ENCODE data around the gene GNA14.
"Not testable (repeated sequence)": the region's sequence is repeated elsewhere in the genome, so short reads cannot be mapped to it uniquely, and the experiment has no call there.

GNA14 gene

DNA sequence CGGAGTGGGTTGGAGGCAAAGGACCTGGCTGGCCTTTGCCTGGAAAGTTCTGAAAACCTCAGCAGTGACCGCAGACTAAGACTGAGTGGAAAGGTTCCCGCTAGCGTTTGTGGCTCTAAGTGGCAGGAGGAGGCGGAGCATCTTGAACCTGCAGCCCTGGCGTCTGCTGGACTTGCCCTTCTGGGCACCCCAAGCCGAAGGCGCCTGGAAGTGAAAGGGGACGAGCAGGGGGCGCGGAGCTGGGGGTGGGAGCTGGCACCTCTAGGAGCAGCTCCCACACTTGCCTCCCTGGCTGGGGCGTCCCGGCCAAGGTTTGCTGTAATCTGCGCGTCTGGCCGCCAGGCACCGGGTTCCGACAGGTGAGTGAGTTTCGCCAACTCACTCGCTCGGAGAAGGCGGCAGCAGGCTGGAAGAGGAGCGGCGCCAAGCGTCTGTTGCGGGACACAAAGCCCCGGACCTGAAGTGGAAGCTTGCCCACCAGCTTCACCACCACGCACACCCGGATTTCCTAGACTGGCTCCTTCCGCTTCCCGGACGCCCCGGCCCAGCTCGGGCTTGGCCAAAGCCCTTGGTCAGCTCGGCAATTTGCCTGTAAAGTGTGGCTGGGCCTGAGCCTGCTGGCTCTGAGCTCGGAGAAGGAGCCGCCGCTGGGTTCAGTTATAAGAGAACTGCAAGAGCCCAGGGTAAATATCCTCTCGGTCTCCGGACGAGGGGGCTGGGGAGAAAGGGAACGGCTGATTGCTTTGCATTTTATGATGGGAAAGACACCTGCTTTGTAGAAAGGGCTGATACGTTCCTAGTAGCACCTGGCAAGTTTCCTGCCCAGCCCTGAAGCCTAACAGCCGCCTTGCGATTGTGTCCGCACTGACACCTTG is at the start of gene GNA14:
TSS of gene GNA14 (minus strand) at position 89 of the 875 bp plus-strand sequence. CDS start 529 bp downstream, outside the sequence.
- DNase-seq = peak; percentile 34

DNA sequence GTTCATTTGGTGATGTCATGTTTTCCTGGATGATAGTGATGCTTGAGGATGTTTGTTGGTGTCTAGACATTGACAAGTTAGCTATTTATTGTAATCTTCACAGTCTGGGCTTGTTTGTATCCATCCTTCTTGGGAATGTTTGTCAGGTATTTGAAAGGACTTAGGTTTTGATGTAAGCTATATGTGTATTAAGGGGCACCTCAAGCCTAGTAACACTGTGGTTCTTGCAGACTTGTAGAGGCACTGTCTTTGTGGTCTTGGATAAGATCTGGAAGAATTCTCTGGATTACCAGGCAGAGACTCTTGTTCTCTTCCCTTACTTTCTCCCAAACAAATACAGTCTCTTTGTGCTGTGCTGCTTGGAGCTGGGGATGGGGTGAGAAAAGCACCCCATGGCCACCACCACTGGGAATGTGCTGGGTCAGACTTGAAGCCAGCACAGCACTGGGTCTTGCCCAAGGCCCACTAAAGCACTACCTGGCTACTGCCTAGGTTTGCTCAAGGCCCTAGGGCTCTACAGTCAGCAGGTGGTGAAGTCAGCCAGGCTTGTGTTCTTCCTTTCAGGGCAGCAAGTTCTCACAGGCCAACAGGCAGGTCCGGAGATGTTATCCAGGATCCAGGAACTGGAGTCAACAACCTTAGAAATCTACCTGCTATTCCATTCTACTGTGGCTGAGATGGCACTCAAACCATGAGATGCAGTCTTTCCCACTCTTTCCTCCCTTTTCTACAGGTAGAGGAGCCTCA is 49.3 kb upstream of the GNA14 start:
- no peak for DNase-seq

DNA sequence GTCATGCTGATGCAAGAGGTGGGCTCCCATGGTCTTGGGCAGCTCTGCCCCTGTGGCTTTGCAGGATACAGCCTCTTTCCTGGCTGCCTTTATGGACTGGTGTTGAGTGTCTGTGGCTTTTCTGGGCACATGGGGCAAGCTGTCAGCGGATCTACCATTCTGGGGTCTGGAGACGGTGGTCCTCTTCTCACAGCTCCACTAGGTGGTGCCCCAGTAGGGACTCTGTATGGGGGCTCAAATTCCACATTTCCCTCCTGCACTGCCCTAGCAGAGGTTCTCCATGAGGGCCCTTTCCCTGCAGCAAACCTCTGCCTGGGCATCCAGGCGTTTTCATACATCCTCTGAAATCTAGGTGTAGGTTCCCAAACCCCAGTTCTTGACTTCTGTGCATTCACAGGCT is 42.6 kb upstream of the GNA14 start:
- DNase-seq = not testable (repeated sequence)

DNA sequence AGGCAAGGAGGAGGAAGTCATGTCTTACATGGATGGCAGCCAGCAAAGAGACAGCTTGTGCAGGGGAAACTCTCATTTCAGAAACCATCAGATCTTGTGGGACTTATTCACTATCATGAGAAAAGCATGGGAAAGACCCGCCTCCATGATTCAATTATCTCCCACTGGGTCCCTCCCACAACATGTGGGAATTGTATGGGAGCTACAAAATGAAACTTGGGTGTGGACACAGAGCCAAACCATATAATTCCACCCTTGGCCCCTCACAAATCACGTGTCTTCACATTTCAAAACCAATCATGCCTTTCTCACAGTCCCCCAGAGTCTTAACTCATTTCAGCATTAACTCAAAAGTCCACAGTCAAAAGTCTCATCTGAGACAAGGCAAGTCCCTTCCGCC is 42.0 kb upstream of the GNA14 start:
- not testable (repeated sequence) for DNase-seq

DNA sequence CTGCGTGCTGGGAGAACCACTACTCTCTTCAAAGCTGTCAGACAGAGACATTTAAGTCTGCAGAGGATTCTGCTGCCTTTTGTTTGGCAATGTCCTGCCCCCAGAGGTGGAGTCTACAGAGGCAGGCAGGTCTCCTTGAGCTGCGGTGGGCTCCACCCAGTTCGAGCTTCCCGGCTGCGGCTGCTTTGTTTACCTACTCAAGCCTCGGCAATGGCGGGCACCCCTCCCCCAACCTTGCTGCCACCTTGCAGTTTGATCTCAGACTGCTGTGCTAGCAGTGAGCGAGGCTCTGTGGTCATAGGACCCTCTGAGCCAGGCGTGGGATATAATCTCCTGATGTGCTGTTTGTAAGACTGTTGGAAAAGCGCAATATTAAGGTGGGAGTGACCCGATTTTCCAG is 39.6 kb upstream of the GNA14 start:
- DNase-seq = not testable (repeated sequence)

DNA sequence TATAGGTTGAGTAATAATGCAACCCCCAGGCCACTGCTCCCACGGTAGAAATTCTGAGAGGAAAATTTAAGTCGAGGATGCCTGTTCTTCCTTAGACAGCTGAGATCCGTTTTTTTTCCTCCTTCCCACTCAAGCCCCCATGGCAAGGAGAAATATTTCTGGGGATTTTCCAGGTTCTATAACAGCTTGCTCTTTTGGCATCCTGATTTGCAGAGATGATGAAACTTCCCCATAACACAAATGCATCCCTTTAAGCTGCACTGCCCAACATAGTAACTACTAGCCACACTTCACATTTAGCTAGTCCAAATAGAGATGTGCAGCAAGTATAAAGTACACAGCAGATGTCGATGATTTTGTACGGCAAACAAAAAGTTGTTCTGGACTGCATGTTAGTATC is 32.5 kb upstream of the GNA14 start:
- DNase-seq = no peak

DNA sequence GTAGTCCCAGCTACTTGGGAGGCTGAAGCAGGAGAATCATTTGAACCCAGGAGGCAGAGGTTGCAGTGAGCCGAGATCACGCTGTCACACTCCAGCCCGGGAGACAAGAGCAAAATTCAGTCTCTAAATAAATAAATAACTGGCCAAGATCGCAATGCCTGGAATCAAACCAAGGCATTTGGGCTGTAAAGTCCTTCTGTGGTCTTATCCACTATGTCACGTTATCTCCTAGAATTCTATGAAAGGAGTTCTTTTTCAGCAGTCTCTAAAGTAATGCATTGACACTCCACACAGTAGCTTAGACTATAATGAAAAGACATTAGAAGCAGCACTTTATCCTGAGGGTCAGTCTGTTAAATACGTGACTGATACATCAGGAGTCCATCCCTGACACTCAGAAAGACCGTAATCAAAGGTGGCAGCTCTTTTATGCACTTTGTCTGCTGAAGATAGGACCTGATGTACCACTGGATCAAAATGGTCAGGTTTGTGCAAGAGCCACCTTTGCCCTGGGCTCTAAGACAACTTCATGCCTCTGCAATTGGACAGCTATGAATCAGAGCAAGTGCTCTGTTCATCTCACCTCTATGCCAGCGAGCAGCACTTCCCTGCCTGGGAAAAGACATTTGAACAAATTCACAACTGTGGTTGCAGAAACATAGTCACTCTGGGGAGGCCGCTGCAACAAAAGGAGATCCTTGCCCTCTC is 31.7 kb upstream of the GNA14 start:
- no peak for DNase-seq

DNA sequence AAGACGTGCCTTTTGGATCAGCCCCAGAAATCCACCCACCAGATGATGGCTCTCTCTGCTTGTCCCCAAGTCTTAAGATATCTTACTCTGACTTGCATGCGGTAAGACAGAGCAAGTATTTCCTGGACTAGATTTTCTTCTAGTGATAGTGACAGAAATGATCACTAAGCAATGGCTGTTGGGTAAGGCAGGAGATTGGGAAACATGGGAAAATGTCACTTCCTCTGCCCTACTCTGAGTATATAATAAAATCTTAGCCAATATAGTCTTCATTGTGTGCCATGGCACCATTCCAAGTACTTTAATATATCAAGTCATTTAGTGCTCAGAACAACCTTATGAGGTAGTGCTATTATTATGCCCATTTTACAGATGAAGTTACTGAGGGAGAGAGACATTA is 31.0 kb upstream of the GNA14 start:
- DNase-seq = no peak

DNA sequence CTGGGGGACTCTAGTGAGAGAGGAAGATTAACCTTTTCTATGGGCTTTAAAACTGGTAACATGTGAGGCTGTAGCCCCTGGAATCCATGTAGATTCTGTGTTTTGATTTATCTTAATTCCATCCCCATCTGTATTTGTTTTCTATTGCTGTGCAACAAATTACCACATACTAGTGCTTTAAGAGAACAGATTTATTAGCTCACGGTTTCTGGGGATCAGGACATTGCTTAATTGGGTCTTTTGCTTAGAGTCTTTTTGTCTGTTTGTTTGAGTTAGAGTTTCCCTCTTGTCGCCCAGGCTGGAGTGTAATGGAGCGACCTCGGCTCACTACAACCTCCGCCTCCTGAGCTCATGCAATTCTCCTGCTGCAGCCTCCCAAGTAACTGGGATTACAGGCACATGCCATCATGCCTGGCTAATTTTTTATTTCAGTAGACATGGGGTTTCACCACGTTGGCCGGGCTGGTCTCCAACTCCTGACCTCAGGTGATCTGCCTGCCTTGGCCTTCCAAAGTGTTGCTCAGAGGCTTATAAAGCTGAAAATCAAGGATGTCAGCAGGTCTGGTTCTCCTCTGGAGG is 29.9 kb upstream of the GNA14 start:
- DNase-seq = no peak

DNA sequence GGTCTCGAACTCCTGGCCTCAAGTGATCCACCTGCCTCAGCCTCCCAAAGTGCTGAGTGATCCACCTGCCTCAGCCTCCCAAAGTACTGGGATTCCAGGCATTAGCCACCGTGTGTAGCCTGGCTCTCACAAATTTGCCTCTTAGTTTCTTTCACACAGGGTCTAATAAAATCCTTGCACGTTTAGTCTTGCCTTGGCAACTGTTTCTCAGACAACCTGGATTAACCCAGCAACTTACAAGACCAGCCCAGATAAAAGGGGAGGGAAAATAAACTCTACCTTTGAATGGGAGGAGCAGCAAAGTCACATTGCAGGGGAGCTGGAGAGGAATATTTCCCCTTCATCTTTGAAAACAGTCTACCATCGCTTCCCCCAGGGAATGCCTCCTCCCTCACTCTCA is 29.3 kb upstream of the GNA14 start:
- DNase-seq = no peak

DNA sequence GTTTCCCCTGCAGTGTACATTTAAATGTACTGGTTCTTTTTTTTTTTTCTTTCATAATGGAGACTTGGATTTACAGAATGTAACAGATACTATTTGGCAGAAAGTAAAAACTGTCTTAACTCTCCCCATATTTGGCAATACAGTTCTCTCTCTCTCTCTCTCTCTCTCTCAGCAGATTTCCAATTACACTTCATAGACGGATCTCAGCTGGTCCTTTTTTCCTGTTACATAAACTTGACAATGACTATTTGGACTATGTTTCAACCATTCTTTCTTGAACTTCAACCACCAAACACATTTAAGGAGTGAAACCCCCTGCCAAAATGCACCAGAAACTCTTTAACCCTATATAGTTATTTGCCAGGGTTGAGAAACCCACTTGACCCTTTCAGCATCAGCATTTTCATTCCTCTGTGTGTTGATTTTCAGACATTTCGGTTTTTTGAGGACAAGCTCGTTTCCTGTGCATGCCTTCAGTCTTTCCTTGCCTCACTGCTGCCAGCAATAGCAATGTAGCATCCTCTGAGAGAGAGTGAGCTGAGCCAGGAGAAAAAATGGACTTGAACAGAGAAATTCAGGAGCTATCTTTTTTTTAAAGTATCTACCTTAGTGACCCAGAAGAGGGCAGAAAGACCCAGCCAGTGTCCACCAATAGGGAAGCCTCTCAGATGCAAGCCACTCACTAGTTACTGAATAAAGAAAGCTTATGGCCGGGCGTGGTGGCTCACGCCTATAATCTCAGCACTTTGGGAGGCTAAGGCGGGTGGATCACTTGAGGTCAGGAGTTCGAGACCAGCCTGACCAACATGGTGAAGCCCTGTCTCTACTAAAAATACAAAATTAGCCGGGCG is 26.0 kb upstream of the GNA14 start:
- no peak for DNase-seq

DNA sequence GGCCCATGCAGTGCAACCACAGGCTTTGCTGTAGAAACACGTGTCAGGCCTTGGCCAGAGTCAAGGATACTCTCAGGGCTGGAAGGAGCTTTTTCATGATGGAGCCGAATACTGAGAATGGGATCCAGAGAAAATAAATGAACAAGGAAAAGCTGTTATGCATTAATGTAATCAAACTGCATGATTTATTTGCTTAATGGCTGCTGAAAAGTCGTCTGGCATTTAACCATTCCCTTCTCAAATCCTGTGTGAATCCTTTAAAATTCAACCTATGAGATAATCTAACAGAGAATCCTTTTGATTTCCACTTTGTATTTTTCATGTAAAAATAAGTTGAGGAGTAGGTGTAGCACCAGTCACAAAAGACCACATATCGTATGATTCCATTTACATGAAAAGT is 24.1 kb upstream of the GNA14 start:
- DNase-seq = no peak

DNA sequence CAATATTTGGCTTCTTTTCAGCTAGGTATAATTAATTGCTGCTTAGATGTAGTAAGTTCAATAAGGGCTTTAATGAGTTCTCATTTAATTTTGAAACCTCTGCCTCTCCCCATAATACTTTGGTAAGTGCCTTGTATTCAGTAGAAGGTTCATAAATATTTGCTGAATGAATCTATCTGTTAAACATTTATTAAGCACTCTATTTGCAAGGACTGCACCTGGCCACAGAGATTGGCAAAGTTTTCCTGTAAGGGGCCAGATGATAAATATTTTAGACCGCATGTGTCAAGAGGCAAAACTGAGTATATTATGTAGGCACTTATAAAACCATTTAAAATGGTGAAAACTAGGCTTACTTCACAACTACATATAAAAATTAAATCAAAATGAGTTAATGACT is 19.0 kb upstream of the GNA14 start:
- DNase-seq = no peak

DNA sequence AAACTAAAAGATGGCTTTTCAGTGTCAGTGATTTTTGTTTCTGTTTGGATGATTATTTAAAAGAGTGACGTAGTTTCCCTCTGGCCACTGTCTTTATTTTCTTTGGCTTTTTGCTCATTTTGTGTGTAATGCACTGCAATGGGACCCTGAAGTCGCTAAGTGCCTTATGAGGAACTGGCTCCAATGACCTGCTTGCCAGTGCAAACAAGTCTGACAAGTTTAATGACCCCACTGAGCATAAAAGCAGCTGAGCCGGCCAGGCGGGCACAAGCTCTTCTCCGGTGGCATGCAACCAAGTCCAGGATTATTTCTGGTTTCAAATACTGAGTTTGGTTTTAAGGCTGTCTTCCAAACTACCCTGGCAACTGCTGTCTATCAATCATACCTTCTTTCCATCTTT is 15.6 kb upstream of the GNA14 start:
- DNase-seq = no peak

DNA sequence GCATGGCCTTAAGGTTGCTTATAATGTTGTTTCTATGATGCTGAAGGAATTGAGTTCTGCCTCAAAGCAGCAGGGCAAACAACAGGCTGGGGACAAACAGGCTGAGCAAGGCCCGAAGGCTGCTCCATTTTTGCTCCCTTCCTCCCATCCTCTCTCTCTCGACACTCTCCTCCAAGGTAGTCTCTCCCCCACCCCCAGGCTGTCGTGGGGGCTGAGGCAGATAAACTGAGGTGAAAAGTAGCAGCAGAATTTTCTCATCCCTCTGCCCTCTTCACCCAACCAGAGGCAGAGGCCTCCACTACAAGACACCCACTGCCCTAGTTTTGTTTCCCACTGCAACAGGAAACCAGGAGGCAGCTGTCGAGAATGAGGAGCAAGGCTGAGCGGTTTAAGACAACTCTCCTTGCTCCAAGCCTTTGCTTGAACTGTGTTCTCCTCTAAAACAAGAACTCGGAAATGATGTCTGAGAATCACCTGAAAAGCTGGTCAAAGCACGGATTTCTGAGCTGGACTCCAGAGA is 13.5 kb upstream of the GNA14 start:
- DNase-seq = no peak

DNA sequence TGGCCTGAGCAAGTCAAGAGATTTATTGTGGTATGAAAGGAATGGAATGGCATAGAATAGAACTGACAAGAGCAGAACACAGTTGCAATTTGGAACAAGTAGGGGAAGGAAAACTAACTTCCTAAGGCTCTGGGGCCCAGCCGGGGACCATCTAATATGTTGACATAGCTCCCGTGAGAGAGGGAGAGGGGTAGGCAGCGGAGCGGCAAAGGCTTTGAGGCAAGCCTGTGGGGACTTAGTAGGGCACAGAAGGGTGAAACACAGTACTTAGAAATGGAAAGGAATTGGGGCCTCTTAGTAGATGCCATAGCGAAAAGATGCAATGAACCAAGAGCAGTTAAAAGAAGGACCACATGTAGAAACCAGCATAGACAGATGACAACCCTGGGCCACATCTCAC is 11.8 kb upstream of the GNA14 start:
- no peak for DNase-seq

DNA sequence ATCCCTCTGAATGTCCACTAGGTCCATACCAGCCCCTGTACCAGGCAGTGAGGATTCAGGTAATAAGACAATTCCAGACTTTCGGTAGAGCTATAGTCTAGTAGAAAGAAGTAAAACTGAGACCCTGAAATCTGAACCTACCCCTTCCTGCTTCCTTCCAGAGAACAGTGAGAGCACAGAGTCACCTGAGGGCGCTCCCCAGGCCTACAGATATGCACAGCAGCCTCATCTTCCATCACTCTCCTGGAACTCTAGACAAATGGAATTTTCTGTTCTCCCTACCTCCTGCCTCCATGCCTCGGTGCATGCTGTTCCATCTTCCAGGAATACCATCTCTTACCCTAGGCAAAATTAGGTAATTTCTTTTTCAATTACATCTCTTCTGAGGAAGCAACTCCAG is 3.1 kb upstream of the GNA14 start:
- DNase-seq = no peak

DNA sequence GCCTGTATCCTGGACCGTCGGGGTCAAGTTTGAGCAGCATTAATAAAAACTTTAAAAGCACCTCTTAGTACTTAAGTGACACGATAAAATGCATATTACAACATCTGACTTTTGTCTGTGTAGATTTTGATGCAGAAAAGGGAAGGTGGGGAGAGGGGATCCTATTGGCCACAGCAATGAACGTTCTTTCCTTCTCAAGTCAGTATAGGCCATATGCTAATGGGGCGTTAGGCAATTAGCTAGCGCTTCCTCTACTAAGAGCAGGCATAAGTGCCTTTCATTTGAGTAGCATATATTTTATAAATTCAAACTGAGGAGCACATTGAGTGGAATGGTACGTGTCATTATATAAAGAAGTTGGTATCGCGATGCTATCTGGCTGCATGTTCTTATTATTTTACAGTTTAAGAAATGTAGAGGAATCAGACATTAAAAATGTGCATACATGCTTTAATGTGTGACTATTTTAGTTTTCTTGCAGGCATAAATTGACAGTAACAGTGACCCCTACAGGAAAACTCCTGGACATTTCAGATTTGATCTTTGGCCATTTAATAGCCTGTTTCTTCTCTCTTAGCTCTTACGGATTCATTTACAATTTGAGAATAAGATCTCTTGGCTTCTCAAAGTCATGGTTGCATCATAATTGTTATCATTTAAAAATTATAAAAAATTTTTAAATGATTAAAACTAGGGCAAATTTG is 1.1 kb upstream of the GNA14 start:
- DNase-seq = no peak

DNA sequence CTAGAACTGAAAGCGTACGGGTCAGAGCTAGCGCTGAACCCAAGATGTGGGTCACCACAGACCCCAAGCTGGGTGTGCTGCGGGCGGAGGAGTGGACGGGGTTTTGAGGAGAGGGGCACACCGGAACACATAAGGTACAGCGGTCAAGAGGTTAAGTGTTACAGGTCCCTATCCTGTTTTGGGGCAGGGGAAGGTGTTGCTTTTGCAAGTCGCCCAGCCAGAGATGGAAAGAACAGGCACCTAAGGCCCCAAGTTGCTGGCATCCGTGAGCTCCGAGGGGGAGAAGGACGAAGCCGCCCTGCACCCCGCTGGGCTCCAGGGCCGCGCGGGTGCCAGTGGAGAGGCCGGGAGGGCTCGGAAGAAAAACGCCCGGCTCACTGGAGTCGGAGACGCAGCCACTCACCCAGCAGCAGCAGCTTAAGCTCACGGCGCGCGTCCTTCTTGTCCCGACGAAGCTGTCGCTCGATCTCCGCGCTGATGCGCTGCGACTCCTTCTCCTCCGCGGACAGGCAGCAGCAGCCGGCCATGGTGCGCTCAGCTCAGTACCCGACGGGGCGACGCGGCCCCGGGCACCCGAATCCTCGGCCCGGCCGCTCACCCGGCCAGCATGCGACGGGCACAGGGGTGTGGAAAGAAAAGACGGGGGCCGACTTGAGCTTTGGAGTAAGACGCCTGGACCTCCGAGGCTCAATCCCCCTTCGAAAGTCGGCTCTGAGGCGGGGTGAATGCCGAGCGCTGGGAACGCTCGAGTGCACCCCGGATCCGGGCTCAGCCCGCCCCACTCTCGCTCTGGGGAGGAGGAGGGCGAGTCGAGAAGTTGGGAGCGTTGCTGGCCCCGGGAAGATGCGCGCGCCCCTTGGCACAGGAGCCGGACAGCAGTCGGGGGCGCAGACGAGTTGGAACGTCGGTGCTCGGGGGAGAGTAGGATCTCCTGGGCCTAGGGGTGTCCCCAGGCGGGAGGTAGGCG is 572 bp downstream of the GNA14 start:
- peak; percentile 26 for DNase-seq

DNA sequence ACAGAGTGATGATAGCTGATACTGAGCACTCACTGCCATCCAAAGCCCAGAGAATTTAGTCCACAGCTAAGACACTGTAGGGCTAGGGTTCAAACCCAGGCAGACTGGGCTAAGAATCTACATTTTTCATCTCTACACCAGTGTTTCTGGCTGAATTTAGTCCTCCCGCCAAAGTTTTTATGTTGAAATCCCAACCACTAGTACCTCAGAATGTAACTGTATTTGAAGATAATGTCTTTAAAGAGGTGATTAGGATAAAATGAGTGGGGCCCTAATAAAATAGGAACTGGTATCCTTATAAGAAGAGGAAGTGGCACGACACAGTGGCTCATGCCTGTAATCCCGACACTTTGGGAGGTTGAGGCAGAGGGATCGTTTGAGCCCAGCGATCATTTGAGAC is 4.3 kb downstream of the GNA14 start:
- DNase-seq = no peak
